Fibroblast of skin of left biceps (primary cell): ENCODE measurements around the gene GPR42.

ENCODE experiments used
- DNase-seq, 2 experiments: peaks; one replicate each; pipeline ENCODE4 v3.0.0-alpha.2; 2013; ENCODE audit warnings: low read depth in 2 of 2

GPR42 gene

GRCh38 chr19:35370722-35371121 lies at the start of gene GPR42:
GPR42 (plus strand) TSS chr19:35371068; CDS start chr19:35371360, 292 bp downstream.
- DNase-seq: no peak

GRCh38 chr19:35321291-35321690 lies 49.6 kb upstream of the GPR42 start:
- DNase-seq: no peak

- no peak for DNase-seq
These were observed 48.9 kb upstream of the GPR42 start for GRCh38 chr19:35322014-35322413.

DNA sequence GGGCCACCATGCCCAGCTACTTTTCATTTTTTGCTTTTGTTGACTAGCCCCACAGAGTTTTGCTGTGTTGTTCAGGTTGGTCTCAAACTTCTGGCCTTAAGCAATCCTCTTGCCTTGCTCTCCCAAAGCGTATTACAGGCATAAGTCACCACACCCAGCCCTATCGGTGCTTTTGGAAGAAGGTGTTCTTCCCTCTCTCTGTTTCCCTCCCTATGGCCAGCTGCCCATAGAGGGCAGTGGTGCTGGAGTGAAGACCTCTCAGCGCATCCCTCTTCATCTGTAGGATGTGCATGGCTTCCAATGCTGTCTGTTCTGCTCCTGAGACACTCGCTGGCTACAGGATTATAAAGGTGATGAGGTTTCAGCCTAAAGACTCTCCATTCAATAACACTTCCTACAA lies 43.2 kb upstream of the GPR42 start:
- no peak for DNase-seq

GRCh38 chr19:35328851-35329285 lies 42.0 kb upstream of the GPR42 start, which contains the start of gene CD22:
CD22 (plus strand) TSS chr19:35329187; CDS start chr19:35332041, 2,854 bp downstream.
- no peak for DNase-seq

- no peak for DNase-seq
These were observed 41.5 kb upstream of the GPR42 start for GRCh38 chr19:35329323-35329722.

DNA sequence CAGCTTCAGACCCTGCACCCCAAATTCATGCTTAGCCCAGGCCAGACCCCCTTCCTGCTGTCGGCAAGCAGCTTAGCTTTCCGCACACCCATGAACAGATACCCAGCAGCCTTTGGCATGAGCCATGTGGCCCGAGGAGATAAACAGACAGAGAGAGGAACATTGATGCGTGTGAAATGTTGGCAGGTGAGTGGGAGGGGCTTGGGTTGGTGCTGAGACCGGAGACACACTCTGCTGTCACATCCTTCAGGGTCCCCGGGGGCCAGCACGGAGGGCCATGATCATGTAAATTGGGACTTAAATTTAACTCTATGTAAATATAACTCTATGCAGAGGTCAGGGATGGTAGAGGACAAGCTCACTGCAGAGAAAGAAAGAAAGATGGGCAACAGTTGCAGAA lies 40.4 kb upstream of the GPR42 start:
- DNase-seq: no peak

- no peak for DNase-seq
These were observed 39.2 kb upstream of the GPR42 start for GRCh38 chr19:35331551-35332214.

GRCh38 chr19:35332817-35333216 lies 38.1 kb upstream of the GPR42 start:
- DNase-seq: no peak

DNA sequence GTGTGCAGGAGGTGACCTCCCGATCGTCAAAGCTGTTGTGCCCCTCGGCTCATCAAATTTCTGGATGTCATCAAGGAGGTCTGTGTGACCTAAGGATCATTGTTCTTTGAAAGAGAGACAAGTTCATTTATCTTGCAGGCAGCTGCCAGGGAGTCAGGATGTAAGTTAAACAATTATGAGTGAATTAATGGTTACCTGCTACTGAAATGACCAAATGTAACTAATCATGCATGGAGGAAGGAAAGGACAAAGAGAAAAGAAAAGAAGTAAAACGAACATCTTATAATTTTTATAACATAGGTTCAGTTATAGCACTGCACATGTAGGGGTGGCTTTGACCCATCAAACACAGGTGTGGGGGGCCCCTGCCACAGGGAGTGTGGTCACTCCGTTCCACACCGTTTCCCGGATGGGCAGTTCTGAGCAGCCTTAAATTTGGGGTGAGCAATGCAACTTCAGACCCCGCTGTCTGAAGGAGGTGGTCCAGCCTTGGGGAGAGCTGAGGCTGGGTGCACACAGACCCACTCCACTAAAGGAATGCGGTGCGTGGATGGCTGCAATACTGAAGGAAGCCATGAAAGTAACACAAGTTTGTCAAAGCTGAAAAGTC lies 36.6 kb upstream of the GPR42 start:
- DNase-seq: no peak

DNA sequence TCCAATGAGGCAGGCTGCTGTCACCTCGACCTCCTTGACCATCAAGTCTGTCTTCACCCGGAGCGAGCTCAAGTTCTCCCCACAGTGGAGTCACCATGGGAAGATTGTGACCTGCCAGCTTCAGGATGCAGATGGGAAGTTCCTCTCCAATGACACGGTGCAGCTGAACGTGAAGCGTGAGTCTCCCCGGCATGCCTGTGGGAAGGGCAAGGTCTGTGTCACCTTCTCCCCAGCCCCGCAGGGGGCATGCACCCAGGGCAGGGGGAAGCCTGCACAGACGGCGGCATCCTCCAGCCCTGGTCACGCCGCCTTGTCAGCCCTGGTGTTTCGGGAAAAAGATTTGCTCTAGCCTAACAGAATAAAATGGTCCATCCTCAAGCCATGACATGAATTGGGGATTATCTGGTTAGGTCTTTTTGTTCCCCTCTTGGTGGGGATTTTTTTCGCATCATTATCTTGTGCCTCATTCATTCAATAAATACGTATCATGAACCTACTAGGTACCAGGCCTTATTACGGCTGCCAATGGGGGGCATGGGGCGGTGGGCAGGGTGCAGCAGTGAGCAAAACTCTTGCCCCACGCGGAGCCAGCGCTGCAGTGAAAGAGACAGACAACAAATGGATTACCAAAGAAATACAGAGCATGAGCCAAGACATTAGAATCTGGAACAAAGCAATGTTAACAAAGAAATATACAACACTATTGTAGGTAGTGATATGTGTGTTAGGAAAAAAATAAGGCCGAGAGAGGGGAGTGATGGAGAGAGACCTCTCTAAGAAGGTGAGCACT lies 34.5 kb upstream of the GPR42 start:
- DNase-seq: no peak

GRCh38 chr19:35337097-35337983 lies 33.5 kb upstream of the GPR42 start:
- DNase-seq: no peak

DNA sequence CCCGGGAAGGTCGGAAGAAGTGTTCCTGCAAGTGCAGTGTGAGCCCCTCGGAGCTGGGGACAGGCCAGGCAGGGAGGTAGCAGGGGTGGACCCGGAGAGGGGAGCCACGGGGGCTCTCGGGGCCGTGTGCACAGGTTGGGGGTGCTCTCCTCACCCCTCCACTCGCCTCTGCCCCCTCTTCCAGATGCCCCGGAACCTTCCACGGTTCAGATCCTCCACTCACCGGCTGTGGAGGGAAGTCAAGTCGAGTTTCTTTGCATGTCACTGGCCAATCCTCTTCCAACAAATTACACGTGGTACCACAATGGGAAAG lies 32.9 kb upstream of the GPR42 start:
- DNase-seq: no peak

GRCh38 chr19:35340431-35340830 lies 30.4 kb upstream of the GPR42 start:
- no peak for DNase-seq

GRCh38 chr19:35341006-35341405 lies 29.9 kb upstream of the GPR42 start:
- DNase-seq: no peak

GRCh38 chr19:35341565-35342225 lies 29.2 kb upstream of the GPR42 start:
- DNase-seq: no peak

DNA sequence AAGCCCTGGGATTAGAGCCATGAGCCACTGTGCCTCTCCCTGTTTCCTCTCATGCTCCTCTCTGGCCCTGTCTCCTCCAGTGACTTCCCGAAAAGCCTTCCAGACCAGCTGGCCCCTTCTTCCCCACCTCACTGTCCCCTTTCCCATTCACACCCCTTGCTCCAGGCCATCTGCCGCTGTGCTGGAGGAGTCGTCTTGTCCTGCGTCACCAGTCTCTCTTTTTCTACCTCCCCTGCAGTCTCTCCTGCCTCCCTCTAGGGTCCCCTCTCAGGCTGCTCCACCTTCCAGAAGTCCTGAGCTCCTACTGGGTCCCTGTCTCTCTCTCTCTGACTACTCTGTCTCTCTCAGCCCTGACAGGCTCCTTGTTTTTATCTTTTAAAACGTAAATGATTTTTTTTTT lies 28.4 kb upstream of the GPR42 start:
- no peak for DNase-seq

GRCh38 chr19:35344511-35345031 lies 26.3 kb upstream of the GPR42 start:
- DNase-seq: no peak

- no peak for DNase-seq
These were observed 25.2 kb upstream of the GPR42 start for GRCh38 chr19:35345671-35346111.

DNA sequence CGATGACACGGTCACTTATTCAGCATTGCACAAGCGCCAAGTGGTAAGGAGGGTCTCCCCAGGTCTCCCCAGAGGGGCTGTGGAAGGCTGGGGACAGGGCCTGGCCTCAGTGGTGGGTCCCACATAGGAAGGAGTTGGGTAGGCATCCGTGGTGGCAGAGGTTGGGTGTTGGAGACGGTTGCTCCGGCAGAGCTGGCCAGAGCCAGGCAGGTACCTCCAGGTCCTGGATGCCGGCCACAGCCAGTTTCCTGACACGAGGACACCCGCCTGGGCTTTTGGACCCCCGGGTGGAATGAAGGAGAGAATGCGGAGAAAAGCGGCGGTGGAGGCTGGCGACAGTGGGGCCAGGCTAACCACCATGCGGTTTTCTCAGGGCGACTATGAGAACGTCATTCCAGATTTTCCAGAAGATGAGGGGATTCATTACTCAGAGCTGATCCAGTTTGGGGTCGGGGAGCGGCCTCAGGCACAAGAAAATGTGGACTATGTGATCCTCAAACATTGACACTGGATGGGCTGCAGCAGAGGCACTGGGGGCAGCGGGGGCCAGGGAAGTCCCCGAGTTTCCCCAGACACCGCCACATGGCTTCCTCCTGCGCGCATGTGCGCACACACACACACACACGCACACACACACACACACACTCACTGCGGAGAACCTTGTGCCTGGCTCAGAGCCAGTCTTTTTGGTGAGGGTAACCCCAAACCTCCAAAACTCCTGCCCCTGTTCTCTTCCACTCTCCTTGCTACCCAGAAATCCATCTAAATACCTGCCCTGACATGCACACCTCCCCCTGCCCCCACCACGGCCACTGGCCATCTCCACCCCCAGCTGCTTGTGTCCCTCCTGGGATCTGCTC lies 24.4 kb upstream of the GPR42 start:
- no peak for DNase-seq
